ENCODE measurements around the gene HSD17B3. TPM values are rescaled to one million over a fixed set of nuclear protein-coding genes. Genes with fewer than 3 reads are reported as not detected.

HSD17B3 gene
- total RNA-seq: not detected in 2 replicates

DNA sequence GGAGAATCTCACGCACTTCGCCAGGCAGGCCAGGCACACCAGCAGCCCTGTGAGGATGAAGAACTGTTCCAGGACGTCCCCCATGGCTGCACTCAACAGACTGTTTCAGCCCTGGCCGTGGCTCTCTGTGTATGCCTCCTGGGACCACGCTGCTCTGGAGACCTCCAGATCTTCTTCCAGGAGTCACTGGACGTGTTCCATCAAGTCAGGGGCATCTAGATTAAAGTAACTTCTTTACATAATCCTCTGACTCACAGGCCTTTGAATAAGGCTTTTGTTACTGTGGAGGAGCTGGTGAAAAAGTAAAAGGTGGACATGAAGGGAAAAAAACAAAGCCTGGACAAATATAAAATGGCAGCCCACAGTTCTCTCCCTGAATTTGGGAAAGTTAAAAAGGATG, at the start of gene HSD17B3:
Gene HSD17B3, minus strand, starts transcription at position 156 of the 400 bp plus-strand sequence. Its CDS starts 72 bp downstream, at position 84.

Other genes starting within 250 kb of the HSD17B3 start
- 14.2 and 18.2 TPM in 2 replicates for gene SLC35D2, start 81.5 kb upstream of the HSD17B3 start, total RNA-seq
- 3.6 and 5.8 TPM in 2 replicates for gene ZNF367, start 116.2 kb upstream of the HSD17B3 start, total RNA-seq
- 6.1 and 8.7 TPM in 2 replicates for gene HABP4, start 148.0 kb upstream of the HSD17B3 start, total RNA-seq

All from endothelial cell of coronary artery (primary cell).